ENCODE measurements around the gene ADD2. TPM values are rescaled to one million over a fixed set of nuclear protein-coding genes. Genes with fewer than 3 reads are reported as not detected.

The ADD2 gene
- total RNA-seq, 1 donor from 2014 or later, result 4.8 TPM

DNA sequence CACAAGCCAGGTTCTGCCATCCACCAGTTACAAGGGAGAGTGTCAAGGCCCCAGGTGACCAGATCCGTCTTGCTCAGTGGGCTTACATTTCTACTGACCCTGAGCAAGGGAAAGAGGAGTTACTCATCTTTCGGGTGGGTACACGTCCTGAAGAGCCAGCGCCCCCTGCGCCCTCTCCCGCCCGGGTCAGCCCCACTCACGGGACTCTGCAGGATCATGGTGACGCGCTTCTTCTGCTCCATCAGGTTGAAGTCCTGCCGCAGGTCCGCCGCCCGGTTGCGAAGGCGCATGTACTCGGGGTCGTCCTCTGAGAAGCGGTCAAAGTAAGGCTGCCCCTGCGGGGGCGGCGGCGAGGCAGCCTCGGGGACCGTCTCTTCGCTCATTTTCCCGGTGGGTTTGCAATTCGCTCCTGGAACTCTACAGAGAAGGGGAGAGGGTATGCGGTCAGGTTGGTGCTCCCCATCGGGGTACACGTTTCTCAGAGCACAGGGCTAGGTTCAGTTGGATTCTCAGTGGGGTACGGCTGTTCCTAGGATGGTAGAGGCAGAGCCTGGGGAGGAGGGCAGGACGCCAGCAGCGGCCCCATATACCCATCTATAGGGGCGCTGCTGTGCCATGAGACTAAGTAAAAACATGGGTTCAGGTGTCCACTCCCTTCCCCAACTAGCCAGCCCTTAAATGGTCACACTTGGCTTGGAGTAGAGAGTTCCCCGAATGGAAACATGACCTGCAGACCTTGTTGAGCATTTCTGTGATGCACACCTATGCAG, 61.8 kb downstream of the ADD2 start:
- FAIRE-seq, result no peak
- Mint-ChIP-seq H3K36me3 (ENCODE audit: low read depth, unreplicated experiment) (no peaks in the 10 kb centered on the region), H3K27ac (ENCODE audit: unreplicated experiment) (no peak overlapping the region)

DNA sequence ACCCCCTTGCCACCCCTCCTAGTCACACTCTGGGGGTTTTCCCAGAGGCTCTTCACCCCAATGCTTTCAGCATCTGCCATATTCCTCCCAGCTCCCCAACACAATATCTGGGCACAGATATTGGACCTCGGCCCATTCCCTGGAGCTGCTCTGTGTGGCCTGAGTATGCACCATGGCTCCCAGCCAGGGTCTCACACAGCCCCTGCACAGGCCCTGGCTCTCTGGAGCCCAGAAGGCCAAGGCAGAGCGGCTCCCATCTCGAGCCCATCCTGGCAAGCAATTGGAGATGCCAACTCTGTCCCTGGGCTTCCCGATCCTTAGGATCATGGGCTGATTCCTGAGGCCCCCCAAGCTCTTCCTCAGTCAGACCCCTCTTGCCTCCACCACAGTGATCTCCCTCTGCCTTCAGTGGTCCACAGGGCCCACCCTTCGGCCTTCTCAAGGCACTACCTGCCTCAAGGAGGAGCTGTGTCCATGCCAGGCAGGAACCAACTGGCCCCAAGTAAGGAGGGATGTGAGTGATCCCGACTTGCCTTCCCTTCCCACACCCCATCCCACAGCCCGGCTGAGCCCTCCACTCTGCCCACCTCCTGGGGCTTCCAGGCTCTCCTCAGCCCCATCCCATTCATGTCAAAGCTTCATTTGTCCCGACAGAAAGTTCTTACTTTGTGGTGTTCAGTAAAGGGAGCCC, 62.7 kb downstream of the ADD2 start:
- Histone ChIP-seq H3K4me3 (ENCODE audit: insufficient read depth, low read depth, low read length) (no peak overlapping the region), H4K20me1 (ENCODE audit: insufficient read depth, low read length) (no peaks in the 10 kb centered on the region), H3K36me3 (ENCODE audit: insufficient read depth, low read length) (no peaks in the 10 kb centered on the region), H2AFZ (ENCODE audit: low read depth, low read length) (no peak overlapping the region), H3K27ac (ENCODE audit: low read depth, low read length) (no peak overlapping the region), H3K79me2 (ENCODE audit: insufficient read depth, low read length) (no peaks in the 10 kb centered on the region), H3K4me1 (ENCODE audit: insufficient read depth, low read length) (peaks cover 8% of the 10 kb centered on the region), H3K27me3 (ENCODE audit: insufficient read depth, low read length) (no peaks in the 10 kb centered on the region), H3K4me2 (ENCODE audit: low read length) (no peak overlapping the region), H3K9me3 (ENCODE audit: insufficient read depth, low read depth, low read length) (no peaks in the 10 kb centered on the region), H3K9ac (ENCODE audit: low read length) (no peak overlapping the region)
- no peak overlapping the region for H3K27ac Mint-ChIP-seq (ENCODE audit: unreplicated experiment)
- FAIRE-seq (no peak), DNase-seq (ENCODE audit: low read depth) (no peak)
- H3K9me3 Mint-ChIP-seq (ENCODE audit: unreplicated experiment), result no peaks in the 10 kb centered on the region
- no peaks in the 10 kb centered on the region for H3K4me1 Mint-ChIP-seq (ENCODE audit: low read depth, unreplicated experiment)
- no peak overlapping the region for H3K4me3 Mint-ChIP-seq (ENCODE audit: unreplicated experiment)
- no peaks in the 10 kb centered on the region for H3K36me3 Mint-ChIP-seq (ENCODE audit: low read depth, unreplicated experiment)
- peaks cover 5% of the 10 kb centered on the region for H3K27me3 Mint-ChIP-seq (ENCODE audit: low read depth, unreplicated experiment)
- no peak for TF ChIP-seq EZH2 (IDR thresholded peaks at IDR 0.05; ENCODE audit: insufficient read depth, low read length)
- TF ChIP-seq, protein P1, sequence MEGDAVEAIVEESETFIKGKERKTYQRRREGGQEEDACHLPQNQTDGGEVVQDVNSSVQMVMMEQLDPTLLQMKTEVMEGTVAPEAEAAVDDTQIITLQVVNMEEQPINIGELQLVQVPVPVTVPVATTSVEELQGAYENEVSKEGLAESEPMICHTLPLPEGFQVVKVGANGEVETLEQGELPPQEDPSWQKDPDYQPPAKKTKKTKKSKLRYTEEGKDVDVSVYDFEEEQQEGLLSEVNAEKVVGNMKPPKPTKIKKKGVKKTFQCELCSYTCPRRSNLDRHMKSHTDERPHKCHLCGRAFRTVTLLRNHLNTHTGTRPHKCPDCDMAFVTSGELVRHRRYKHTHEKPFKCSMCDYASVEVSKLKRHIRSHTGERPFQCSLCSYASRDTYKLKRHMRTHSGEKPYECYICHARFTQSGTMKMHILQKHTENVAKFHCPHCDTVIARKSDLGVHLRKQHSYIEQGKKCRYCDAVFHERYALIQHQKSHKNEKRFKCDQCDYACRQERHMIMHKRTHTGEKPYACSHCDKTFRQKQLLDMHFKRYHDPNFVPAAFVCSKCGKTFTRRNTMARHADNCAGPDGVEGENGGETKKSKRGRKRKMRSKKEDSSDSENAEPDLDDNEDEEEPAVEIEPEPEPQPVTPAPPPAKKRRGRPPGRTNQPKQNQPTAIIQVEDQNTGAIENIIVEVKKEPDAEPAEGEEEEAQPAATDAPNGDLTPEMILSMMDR (IDR thresholded peaks at IDR 0.05; ENCODE audit: insufficient read depth, low read depth, low read length), result no peak

More for the DNA sequence above, 61.8 kb downstream of the ADD2 start:
- Histone ChIP-seq H3K36me3 (ENCODE audit: insufficient read depth, low read length) (no peaks in the 10 kb centered on the region), H3K9me3 (ENCODE audit: insufficient read depth, low read depth, low read length) (no peaks in the 10 kb centered on the region), H3K4me3 (ENCODE audit: insufficient read depth, low read depth, low read length) (no peak overlapping the region), H3K4me2 (ENCODE audit: low read length) (no peak overlapping the region), H3K27ac (ENCODE audit: low read depth, low read length) (no peak overlapping the region), H2AFZ (ENCODE audit: low read depth, low read length) (no peak overlapping the region), H3K27me3 (ENCODE audit: insufficient read depth, low read length) (no peaks in the 10 kb centered on the region), H3K79me2 (ENCODE audit: insufficient read depth, low read length) (no peaks in the 10 kb centered on the region), H4K20me1 (ENCODE audit: insufficient read depth, low read length) (no peaks in the 10 kb centered on the region), H3K4me1 (ENCODE audit: insufficient read depth, low read length) (peaks cover 8% of the 10 kb centered on the region), H3K9ac (ENCODE audit: low read length) (no peak overlapping the region)
- TF ChIP-seq, protein P1 (IDR thresholded peaks at IDR 0.05; ENCODE audit: insufficient read depth, low read depth, low read length), result no peak
- TF ChIP-seq EZH2 (IDR thresholded peaks at IDR 0.05; ENCODE audit: insufficient read depth, low read length), result no peak
- Mint-ChIP-seq H3K4me1 (ENCODE audit: low read depth, unreplicated experiment) (no peaks in the 10 kb centered on the region), H3K9me3 (ENCODE audit: unreplicated experiment) (no peaks in the 10 kb centered on the region), H3K27me3 (ENCODE audit: low read depth, unreplicated experiment) (peaks cover 5% of the 10 kb centered on the region), H3K4me3 (ENCODE audit: unreplicated experiment) (no peak overlapping the region)
- no peak for DNase-seq (ENCODE audit: low read depth)
